Sciatic nerve (tissue), 2 donors: Measurements from ENCODE around the gene SDHAF4. TPM values are rescaled to one million over a fixed set of nuclear protein-coding genes. Genes with fewer than 3 reads are reported as not detected.
A peak's percentile ranks its signal among the peaks of the same experiment; 100 is the strongest.
"Not testable (repeated sequence)": the region's sequence is repeated elsewhere in the genome, so short reads cannot be mapped to it uniquely, and the experiment has no call there.

ENCODE experiments used
- ATAC-seq: fragments of 200-7000 bp; cut with Tn5 transposase; one replicate; pipeline ENCODE4 v1.9.1; 2020; ENCODE audit warnings: mild to moderate bottlenecking, moderate library complexity
- DNase-seq: peaks from one replicate; pipeline ENCODE4 v3.0.0-alpha.2; 2020; ENCODE audit warnings: low spot score
- intact Hi-C: fragments of 100-400 bp; cut with DNase I; formaldehyde crosslinking; loops from one replicate; pipeline ENCODE4 v1.14.2; 2022
- total RNA-seq: library from RNA; stranded (reverse); fragmentation: NEBNext Ultra II Directional; extraction: Animal tissue kit (Norgen Biotek cat#: 25700); gene quantifications from one replicate; pipeline ENCODE4 v1.2.1, GENCODE V29; 2021
- donor health status: DM: no; HTN: no; CAD: no.
- donor health status: DM: no; HTN: no; CAD: no.

Gene SDHAF4
- total RNA-seq = 8.6 TPM

DNA sequence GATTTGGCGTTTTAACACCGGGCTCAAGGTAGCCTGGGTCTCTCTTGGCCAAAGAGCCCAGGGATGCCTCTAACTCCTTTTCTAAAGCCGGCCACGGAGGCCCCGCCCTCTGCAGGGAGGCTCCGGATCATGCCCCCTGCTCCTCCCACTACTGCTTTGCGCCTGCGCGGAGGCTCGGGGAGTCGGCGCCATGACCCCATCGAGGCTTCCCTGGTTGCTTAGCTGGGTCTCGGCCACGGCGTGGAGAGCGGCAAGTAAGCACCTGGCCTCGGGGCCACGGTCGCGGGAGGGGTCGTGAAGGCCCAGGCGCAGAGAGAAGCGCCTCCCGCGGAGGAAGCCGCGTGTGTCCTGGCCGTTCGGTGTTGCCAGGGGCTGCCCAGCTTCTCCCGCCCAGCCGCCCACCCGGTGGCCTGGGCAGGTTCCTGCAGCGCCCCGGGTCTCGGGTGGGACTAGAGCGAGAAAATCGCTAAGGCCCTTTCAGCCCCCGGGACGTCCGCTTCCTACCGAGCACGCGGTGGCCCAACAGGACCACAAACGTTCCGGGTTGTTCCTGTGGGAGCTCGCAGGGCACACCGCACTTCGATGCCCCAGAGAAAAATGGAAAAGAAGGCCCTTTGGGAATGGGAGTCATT lies at the start of gene SDHAF4:
SDHAF4 (plus strand) TSS at position 180 of the 632 bp plus-strand sequence; CDS start at position 191, 11 bp downstream.
- ATAC-seq (peak; percentile 100), DNase-seq (peak; percentile 95)
- intact Hi-C loops = no loop called here

DNA sequence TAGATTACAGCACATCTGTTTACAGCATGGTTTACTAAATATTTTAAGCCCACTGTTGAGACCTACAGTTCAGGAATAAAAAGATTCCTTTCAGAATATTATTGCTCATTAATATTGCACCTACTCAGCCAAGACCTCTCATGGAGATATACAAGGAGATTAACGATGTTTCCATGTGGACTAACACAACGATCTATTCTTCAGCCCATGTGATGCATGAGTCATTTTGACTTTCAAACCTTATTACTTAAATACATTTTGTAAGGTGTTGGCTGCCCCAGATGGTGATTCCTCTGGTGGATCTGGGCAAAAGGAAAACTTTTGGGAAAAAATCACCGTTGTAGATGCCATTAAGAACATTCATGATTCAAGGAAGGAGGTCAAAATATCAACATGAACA lies 48.0 kb upstream of the SDHAF4 start:
- no peak for ATAC-seq
- intact Hi-C loops = no loop called here
- no peak for DNase-seq

DNA sequence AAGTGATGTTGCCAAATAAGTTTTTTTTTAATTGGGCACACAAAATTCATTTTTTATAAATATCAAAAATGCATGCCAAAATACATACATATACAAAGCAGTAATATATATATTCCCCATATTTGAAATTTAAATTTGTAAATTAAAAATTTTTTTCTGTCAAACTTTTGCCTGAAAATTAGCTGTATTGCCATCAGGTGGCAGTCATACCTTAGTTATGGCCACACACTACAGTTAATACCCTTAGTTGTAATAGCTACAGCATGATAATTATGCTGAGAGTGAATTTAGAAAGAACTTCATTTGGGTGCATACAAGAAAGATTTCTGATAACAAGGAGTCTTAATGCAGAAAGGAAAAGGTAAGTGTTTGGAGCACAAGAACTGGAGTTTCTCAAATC lies 46.2 kb upstream of the SDHAF4 start:
- DNase-seq = no peak
- no peak for ATAC-seq
- intact Hi-C loops = no loop called here

DNA sequence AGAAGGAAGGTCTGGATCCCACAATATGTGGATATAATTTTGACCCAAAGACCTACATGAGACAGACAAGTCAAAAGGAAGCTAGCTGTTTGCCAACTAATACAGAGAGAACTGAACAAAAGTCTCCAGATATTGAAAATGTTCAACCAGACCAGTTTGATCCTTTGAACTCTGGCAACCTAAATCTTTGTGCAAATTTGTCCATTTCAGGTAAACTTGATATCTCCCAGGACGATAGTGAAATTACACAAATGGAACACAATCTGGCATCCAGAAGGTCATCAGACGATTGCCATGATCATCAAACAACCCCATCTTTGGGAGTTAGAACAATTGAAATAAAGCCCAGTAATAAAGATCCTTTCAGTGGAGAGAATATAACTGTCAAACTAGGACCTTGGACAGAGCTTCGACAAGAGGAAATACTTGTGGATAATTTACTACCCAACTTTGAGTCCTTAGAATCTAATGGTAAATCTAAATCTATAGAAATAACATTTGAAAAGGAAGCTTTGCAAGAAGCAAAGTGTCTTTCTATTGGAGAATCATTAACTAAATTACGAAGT lies 41.9 kb upstream of the SDHAF4 start:
- intact Hi-C loops = no loop called here
- no peak for ATAC-seq
- DNase-seq = no peak

DNA sequence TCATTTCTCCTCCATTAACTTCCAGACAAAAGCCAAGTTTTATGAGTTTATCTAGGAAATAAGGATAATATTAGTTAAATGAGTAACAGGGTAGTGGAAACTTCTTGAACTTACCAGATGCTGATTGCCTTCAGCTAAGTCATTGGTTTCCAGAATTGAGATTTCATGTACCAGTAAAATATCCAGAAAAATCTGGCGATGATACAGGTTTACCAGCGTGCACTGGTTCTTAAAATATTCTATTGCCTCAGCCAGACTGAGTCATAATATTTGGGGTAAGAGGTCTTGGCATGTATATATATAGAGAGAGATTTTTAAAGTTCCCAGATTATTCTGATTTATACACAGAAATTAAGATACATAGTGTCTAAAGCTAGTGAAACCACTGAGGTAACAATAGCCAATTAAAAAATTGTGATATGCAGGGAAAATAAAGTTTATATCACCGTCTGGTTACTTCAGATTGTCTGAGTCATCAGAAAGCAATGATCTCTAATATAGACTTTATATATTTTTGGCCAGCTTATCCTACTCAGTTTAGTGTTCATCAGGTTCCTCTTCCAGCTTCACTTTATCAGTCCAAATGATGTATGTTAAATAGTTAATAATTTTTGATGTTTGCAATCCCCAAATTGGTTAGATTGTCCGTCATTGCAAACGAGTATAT lies 39.5 kb upstream of the SDHAF4 start:
- intact Hi-C loops = no loop called here
- DNase-seq (no peak), ATAC-seq (no peak)

DNA sequence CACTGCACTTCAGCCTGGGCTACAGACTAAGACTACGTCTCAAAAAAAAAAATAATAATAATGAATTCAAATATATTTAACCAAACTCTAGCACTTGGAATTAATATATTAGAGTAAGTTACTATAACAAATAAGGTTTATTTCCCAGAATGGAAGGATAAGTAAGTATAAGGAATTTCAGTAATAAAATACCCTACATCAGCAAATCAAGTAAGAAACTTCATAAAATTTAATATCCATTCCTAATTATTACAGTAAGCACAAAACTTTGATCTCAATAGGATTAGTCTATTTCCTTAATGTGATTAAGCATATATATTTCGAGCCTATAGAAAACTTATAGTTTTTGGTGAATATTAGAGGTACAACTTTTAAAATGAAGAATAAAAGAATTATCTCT lies 36.7 kb upstream of the SDHAF4 start:
- ATAC-seq (no peak), DNase-seq (no peak)
- intact Hi-C loops = no loop called here

DNA sequence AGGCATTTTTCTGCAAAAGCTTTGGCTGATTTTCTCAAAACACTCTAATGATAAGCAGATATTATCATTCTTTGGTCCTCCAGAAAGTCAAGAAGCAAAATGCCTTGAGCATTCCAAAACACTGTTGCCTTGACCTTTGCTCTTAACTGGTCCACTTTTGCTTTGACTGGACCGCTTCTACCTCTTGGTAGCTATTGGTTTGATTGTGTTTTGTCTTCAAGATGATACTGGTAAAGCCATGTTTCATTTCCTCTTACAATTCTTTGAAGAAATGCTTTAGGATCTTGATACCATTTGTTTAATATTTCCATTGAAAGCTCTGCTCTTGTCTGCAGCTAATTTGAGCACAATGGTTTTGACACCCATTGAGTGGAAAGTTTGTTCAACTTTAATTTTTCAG lies 35.6 kb upstream of the SDHAF4 start:
- DNase-seq (no peak), ATAC-seq (no peak)
- intact Hi-C loops = no loop called here

DNA sequence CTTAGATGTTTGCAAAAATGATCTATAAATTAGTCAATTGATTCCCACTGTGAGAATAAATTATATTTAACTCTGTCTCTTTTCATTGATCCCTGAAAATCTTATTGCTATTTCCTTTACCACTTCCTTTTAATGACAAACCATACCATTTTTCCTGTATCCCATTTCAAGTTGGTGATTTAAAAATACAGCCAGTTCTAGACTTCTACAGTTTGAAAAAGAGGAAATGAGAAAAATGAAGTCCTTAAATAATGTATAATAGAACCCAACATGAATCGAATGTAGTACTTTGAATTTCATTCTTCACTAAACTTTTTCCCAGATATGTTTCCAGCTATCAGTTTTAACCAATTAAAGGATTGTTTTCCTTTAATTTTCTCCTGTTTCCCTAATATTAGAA lies 29.5 kb upstream of the SDHAF4 start:
- no peak for ATAC-seq
- no peak for DNase-seq
- intact Hi-C loops = no loop called here

DNA sequence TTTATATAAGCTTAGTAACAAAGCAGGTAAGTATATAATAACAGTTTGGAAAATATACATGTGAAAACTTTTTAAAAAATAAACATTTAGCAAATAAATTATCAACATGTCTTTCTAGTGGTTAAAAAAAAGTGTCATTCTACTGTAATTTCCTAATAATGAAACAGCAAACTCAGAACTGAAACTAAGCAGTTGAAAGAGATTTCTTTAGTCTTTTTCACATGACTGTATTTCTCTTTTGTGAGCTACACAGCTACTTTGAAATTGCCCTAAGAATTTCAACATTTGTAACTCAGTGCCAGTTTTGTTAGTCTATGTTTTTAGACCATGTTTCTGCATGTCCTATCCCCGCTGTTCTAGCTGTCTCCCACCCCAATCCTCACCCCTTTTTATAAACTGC lies 28.4 kb upstream of the SDHAF4 start:
- ATAC-seq (no peak), DNase-seq (no peak)
- intact Hi-C loops = no loop called here

DNA sequence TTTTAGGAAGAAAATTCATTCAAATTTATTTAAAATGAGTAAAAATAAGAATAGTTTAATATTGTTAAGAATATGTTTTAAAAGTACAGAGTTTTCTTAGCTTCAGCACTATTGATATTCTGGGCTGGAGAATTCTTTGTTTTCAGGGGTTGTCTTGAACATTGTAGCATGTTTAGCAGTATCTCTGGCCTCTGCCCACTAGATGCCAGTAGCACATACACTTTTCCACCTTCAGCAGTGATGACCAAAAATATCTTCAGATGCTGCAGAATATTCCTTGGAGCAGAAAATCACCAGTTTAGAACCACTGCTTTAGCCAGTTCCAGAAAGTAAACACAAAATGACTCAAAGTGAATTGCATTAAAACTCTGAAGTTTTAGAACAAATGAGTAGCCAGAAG lies 19.4 kb upstream of the SDHAF4 start:
- DNase-seq = no peak
- peak; percentile 48 for ATAC-seq
- intact Hi-C loops = loop anchor here (10.0 kb wide), 1 partner anchor 137 kb away; no protein-coding TSS in a partner anchor

DNA sequence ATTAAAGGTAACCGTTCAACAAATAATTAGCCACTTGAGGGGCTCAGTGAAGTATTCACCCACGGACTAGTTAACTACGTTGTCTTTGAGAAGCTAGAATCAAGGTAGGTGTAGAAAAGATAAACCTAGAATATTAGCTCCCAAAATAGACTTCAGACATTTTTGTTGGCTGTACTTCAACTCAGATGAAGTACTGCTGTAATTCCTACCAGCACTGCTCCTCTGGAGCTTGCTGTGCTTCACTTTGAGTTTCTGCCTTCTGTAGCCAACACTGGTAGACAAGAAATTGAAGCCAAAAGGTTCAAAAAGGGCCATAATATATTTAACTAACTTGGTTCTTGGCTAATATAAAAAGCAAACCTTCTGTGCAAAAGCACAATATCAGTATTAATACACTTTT lies 18.8 kb upstream of the SDHAF4 start:
- no peak for ATAC-seq
- intact Hi-C loops = loop anchor here (10.0 kb wide), 1 partner anchor 137 kb away; no protein-coding TSS in a partner anchor
- no peak for DNase-seq

DNA sequence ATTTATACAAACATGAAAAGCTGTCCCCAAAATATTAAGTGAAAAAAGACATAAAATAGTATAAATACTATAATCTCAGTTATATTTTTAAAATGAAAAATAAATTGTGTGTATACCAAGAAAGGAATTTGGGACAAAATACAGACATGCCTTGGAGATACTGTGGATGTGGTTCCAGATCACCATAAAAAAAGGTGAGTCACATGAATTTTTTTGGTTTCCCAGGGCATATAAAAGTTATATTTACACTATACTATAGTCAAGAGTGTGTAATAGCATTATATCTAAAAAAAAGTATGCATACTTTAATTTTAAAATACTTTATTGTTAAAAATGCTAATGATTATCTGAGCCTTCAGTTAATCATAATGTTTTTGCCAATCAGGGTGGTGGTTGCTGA lies 17.4 kb upstream of the SDHAF4 start:
- no peak for ATAC-seq
- intact Hi-C loops = loop anchor here (10.0 kb wide), 1 partner anchor 135 kb away; no protein-coding TSS in a partner anchor

DNA sequence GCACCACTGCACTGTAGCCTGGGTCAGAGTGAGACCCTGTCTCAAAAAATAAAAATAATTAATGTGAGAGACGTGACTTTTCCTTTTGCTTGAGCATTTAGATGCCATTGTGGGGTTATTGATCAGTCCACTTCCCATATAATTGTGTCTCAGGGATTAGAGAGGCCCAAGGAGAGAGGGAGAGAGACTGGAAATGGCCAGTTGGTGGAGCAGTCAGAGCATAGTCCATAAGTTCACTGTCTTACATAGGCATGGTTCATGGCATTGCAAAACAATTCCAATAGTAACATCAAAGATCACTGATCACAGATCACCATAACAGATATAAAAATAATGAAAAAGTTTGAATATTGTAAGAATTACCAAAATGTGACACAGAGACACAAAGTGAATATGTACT lies 15.2 kb upstream of the SDHAF4 start:
- ATAC-seq (no peak), DNase-seq (no peak)
- intact Hi-C loops = no loop called here

More for the DNA sequence above, 17.4 kb upstream of the SDHAF4 start:
- DNase-seq = no peak

DNA sequence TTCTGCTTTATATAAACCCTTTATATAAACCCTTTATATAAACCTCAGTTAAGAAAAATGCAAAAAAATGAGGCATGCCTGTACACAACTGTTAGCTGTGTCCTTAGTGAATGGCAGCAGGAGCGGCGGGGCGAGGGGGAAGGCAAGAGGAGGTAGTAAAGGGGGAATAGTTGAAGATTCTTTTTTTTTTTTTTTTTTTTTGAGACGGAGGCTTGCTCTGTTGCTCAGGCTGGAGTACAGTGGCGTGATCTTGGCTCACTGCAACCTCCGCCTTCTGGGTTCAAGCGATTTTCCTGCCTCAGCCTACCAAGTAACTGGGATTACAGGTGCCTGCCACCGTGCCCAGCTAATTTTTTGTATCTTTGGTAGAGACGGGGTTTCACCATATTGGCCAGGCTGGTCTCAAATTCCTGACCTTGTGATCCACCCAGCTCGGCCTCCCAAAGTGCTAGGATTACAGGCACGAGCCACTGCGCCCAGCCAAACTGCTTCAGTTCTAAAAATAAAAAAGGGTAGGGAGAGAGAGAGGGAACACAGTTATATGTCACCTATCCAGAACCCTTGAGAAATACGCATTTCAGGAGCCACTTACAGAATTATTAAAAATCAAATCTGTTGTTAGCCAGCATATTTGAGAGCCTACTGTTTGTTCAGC lies 14.3 kb upstream of the SDHAF4 start:
- ATAC-seq, intact Hi-C loops, DNase-seq: not testable (repeated sequence)

DNA sequence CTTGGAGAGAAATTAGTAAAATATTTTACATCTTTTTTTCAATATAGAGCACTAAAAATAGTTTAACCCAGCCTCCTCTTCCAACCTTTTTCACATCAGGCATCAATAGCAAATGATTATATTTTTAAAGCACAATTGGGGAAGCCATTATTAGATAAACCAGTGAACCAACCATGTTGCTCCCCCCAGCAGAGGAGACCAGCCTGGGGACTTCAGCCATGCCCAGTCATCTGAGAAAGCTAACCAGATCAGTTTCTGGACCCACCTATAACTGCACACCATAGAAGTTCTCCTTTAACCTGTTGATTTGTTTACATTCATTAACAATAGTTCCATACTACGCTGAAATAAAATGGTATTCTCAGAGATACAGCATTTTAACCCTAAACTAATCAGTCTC lies 13.8 kb upstream of the SDHAF4 start:
- intact Hi-C loops = no loop called here
- DNase-seq (no peak), ATAC-seq (no peak)

DNA sequence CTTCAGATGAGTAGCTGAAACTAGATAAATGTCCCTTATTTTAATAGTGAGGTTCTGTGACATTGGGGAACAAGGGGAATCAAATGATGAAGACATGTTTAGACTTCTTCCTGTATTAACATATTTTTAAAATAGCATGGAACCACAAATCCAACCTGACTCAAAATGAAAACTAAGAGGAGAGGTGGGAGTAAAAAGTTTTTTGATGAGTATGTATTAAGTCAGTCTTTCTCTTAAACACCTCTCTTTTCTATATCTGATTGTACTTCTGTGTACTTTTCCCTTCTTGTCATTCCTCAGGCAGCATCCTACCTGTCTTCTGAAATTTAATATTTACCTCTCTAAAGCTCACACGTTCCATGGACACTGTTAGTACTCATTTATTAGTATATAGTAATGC lies 8.7 kb upstream of the SDHAF4 start:
- intact Hi-C loops = no loop called here

DNA sequence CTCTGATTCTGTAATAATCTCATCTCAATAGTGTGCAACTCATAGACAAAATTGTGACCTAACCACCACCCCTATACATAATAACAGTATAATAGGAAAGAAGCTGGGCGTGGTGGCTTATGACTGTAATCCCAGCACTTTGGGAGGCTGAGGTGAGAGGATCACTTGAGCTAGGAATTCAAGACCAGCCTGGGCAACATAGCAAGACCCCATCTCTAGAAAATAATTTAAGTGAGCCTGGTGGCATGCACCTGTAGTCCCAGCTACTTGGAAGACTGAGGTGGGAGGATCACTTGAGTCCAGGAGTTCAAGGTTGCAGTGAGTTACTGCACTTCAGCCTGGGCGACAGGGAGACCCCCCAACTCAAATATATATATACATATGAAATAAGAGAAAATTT lies 4.3 kb upstream of the SDHAF4 start:
- ATAC-seq, intact Hi-C loops, DNase-seq: not testable (repeated sequence)

More for the DNA sequence above, 8.7 kb upstream of the SDHAF4 start:
- ATAC-seq = no peak
- DNase-seq = no peak

DNA sequence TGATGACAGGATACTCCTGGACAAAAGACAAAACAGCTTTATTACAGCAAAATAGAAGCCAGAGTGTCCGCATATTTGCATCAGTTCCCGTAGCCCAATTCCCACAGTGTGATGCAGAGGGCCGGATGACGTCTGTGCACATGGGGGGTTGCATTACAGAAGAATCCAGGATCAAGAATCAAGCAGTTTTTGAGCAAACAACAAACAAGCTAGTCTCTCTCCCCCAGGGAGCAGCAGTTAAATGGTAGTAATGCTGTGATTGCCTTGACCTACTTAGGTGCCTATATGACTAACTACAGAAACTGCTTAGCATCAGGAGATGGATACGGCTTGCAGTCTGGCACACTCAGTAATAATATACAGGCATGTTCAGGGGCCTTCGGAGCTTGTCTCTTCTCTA lies 3.2 kb upstream of the SDHAF4 start:
- no peak for DNase-seq
- intact Hi-C loops = no loop called here
- ATAC-seq = no peak

DNA sequence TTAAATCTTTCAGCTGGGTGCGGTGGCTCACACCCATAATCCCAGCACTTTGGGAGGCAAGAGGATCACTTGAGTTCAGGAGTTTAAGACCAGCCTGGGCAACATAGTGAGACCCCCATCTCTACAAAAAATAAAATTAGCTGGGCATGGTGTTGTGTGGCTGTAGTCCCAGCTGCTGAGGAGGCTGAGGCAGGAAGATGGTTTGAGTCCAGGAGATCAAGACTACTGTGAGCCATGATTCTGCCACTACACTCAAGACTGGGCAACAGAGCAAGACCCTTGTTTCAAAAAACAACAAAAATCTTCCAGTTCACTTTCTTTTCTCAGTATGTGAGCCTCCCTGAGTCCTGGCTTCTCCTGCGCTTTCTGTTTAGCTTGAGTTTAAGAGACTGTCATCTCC lies 7.9 kb downstream of the SDHAF4 start:
- intact Hi-C loops = no loop called here
- DNase-seq (no peak), ATAC-seq (no peak)

DNA sequence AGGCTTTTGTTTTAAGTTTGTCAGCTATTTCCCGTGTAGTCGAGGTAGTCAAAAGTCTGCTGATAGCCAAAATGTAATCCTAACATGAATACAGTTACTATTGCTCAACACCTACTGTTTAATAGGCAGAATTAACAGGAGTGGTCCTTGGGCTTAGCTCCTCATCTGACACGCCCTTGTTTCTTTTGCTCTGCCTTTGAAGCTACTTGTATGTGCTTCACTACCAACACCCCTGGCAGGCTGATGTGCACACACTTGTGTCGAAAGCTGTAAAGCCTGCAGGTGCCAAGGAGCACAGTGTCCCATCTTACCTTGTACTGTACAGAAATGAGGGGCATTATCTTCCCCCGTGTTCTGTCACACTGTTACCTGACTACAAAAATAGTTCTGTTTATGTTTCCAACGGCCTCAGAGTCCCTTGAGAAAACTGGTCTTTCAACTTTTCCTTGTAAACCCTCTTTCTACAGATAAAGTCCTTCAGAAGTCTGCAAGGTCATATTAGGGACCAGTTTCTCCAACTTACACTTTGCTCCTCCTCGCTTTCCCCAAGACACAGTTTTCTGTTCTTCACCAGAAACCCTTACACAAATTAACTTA lies 9.3 kb downstream of the SDHAF4 start:
- ATAC-seq (no peak), DNase-seq (no peak)
- intact Hi-C loops = no loop called here
